GM21786 (cell line): ENCODE measurements around the gene DLX3.

Source experiments
- ATAC-seq: cut with Tn5 transposase; IDR thresholded peaks from one replicate; pipeline ENCODE4 v1.9.1; 2021; ENCODE audit not compliant: unreplicated experiment

Gene DLX3

DNA sequence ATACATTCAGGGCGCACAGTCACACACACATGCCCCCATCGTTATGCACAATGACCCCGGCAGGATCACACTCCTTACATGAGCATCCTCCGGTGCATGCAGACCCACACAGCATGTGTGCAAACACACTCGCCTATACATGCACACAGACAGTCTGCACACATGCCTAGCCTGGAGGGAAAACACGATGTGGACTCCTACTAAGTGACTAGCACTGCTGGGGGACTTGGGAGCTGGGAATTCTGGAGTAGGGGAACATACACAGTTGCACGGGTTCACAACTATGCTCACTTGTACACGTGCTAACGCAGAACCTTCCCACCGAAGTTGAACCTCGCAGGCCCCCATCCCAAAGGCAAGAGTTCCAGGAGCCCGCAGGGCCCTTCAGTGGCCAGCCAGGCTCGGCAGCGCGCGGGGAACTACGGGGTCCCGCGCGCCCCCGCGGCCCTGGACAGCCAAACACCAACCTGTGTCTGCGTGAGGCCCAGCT is 2.0 kb downstream of the DLX3 start:
- no peak for ATAC-seq

DNA sequence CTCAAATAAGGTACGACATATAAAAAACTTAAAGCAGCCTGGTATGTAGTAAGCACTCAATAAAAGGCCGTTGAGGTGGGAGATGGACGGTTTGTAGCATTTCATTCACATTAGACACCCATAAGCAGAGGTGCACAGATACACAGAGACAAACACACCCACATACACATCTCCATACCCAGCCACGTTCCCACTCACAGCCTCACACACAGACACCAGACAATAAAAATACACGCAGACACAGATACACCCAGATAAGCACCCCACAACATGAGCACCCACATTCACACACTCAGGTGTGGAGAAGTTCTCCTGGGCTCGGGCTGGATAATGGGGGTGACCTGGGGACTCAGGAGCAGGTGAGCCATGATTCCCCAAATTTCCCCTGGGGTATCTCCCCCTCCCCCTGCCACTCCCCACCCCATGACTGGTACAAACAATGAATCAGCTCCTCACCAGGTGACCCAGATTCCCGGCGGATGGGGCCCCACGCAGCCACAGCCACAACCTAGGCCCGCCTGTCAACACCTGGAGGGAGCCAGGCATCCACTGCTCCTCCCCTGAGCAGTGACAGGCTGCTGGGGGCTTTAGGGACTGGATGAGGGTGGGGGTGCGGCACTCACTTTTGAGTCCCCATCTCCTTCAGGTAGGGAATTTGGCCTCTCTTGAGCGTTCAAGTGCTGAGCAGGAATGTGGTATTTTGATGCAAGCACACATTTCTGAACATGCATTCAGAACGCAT is 2.7 kb downstream of the DLX3 start:
- no peak for ATAC-seq

DNA sequence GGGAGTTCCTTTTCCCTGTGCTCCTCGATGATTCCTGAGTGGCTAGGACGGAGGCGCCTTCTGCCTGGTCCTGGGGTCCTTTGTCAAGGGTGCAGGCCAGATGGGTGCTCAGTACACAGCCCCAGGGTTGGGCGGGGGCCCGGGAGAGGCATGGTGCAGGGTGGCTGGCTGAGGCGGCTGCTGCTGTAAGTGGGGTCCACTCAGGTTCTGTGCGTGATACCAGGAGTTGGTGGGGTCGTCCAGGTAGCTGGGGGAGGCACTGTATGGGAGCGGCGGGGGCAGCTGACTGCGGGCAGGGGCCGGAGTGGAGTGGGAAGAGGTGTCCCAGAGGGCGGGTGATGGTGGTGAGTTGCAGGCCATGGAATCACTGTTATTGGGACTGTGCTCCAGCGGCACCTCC is 3.6 kb downstream of the DLX3 start:
- ATAC-seq: no peak

DNA sequence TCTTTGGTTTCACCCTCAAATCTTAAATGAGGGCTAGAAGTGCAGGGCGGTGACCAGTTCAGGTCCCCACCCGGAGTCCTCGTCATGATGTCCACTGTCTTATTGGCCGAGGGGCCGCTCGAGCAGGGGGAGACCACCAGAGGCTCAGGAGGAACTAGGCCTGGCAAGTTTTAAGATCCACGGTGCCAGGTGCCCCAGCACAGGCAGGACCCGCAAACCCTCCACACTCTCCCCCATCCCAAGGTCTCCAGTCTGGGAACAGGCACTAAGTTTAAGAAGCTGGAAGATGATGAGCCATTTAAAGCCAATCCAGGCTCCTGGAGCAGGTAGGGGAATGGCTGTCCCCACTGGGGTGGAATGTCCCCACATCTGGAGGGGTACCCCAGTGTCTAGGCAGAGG is 4.1 kb downstream of the DLX3 start:
- ATAC-seq: no peak

DNA sequence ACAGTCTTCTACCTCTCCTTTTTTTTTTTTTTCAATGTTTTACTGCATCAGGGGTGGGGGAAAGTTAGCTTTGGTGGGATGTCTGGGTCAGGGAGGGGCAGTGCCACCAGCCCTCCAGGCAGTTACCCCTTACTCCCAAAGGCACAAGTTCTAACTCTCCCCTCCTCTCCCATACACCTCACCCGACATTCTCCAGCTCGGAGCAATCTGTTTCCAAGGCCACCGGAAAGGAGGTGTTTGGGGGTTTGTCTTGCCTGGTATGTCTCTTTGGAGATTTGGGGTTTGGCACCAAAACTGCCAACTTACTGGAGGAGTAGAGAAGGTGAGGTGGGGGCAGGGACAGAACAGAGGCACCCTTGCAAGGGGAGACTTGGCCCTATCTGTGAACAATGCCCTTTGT is 4.7 kb downstream of the DLX3 start:
- no peak for ATAC-seq

DNA sequence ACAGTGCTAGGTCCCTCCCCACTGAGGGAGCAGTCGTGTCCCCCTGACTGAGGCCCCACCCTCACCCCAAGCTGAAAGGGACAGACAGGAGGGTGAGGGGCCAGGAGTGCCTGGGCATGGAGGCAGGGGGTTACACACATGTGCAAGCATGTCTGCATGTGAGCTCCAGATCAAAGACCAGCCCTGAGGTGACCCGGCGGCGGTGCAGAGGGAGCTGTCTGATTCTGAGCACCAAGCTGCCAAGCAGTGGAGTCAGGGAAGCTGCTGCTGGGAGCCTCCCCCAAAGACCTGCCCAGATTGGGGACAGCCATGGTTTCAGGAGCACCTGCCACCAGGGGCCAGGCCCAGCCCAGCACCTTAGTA is 5.5 kb downstream of the DLX3 start:
- no peak for ATAC-seq

DNA sequence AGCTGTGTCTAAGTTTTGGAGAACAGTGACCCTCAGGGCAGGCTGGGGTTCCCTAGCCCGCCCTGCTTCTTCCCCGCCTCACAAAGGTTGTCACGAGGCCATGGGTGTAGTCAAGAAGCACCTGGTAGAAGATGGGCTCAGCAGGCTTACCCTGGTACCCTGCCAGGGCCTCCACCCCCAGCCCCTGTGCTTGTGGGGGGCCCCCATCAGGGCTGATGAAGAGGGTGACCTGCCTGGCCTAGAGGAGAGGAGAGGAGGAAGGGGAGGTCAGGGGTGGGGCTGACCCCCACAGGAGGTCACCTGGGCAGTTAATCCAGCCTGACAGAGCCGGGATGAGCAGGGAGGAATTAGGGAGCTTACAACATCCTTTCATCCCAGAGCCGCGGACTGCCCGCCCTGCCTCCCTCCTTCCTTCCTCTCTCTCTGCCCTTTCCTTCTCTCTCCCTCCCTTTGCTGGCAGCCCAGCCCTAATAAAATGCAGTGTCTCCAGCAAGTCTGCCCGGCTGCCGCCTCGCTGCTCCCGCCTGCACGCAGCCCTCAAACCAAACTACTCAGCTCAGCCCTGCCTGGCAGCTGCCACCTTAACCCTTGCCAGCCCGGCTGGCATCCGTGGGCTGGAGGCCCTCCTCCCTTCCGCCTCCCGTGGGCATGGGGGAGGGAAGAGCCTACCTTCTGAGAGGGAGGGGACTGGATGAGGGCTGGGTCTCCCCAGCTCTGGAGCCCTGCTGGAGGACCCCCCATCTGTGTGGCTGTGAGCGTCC is 7.2 kb downstream of the DLX3 start:
- ATAC-seq: no peak

DNA sequence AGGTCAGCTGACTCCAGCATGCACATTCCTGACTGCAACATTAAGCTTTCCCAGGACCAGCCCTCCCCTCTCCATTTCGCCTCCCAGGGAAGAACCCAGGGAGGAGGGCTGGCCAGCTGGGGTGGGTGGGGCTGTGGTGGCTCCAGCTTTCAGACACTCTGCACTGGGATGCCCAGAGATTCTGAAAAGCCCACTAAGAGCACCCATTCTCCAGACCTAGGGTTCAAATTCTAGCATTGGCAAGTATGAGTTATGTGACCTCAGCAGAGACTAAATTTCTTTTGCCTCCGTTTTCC is 7.8 kb downstream of the DLX3 start:
- ATAC-seq: no peak

DNA sequence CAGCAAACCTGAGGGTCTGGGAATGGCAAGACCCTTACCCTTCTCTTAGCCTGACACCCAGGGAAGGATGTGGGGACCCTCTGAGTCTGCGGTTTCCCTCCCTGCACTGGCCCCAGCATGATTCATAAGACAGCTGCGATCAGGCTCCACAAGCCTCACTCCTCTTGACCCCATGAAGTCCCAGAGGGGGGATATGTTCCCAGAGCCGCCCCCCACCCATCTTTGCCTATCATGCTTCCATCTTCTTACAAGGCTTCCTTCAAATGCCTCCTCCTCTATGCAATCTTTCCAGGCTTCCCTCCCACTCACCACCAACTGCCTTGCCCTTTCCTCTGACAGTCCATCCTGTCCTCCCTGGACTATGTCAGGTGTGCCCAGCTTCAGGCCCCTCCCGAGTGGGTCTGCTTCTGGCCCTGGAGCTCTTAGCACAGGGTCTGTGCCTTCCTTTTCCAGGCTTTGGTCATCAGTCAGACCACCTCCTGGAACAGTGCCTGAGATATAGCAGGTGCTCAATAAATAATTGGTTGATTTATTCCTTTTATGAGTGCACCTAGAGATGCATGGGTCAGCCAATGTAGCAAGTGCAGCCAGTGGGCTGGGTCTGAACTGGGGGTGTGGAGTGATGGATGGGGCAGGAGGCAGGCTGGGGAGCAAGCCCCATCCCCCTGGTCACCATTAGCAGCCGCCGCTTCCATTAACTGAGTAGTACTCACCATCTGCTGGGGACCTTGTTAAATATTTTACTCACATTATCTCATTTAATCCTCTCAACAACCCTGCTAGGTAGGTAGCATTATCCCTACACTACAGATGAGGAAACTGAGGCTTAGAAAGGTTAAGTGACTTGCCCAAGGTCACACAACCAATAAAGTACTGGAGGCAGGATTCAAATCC is 8.4 kb downstream of the DLX3 start:
- ATAC-seq: no peak

DNA sequence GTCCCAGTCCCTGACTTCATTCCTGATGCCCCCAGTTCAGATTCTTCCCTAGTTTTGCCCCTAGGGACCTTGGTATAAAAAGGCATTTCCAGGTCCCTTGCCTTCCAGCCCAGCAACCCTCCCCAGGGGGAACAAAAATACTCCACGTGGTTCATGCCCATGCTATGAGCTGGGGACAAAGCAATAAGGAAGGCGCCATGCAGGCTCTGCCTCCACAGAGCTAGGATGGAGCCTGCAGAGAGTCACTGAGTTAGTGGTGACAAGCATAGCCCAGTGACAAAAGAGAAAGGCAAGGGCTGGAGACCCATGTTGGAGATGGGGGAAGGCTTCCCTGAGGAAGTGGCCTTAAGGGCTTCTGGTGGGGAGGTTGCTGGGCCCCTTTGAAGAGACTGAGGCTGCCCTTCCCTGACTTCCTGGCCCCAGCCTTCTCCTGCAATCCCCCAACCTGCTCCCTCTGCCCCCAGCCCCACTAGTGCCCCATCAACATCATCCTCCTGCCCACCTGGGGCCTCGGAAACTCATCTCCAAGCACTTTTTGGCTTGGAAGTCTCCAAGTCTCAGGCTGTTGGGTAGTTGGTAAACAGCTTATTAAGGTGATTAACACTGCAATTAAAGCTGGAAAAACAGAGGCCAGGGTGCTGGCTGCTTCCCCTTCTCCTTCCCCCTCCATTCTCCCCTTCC is 9.6 kb downstream of the DLX3 start:
- no peak for ATAC-seq

DNA sequence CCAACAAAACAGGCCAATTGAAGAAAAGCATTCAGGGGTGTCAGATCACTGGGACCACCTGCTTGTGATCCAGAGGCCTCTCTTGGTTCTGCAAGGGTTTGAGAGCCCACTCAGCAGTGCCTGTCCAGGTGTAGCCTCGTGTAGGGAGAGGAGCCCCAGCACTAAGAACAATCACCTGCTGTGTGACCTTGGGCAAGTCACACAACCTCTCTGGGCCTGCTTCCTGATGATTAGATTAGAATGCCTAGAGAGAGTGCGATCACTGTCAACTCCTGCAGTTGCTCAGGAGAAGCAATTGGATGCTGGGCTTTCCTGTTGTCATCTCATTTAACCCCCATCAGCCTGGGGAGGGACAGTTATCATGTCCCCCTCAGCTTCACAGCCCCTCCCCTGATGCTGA is 10.2 kb downstream of the DLX3 start:
- ATAC-seq: no peak

DNA sequence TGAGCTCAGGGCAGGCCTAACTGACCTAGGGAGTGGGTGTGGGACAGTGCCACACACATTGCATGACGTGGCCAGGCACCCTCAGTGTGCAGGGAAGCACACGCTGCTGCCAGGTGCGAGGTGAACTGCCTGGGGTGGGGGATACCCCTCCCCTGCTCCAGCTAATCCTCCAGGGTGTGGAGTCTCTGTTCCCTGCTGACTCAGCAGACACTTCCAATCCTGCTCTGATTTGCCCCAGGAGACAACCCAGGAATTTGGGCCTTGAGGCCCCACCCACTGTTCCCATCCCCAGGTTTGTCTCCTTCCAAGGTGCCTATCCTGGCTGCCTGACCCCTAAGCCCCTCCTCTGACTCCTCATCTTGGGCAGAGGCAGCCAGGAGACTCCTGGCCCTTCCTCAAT is 10.7 kb downstream of the DLX3 start:
- ATAC-seq: no peak

DNA sequence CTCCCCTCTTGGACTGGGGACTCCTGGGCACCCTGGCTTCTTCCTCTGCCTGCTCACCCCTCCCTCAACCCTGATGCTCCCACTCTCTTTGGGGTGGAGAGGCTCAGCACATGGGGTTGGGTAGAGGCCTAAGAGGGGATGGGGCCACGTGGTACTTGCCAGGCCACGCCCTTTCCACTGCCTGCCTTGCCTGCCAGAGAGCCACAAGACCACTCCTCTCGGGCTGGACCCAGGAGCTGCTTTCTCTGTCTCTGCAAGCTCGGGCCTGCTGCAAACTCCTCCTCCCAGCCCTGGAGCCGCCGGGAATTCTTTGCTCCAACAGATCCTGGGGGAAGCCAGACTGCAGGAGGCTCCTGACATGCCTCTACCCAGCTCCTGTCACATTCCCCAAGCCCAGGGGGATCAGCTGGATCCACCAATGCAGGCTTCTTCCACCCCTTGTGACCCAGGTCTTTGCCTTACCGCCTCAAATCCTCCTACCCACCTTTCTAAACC is 14.3 kb downstream of the DLX3 start:
- no peak for ATAC-seq

DNA sequence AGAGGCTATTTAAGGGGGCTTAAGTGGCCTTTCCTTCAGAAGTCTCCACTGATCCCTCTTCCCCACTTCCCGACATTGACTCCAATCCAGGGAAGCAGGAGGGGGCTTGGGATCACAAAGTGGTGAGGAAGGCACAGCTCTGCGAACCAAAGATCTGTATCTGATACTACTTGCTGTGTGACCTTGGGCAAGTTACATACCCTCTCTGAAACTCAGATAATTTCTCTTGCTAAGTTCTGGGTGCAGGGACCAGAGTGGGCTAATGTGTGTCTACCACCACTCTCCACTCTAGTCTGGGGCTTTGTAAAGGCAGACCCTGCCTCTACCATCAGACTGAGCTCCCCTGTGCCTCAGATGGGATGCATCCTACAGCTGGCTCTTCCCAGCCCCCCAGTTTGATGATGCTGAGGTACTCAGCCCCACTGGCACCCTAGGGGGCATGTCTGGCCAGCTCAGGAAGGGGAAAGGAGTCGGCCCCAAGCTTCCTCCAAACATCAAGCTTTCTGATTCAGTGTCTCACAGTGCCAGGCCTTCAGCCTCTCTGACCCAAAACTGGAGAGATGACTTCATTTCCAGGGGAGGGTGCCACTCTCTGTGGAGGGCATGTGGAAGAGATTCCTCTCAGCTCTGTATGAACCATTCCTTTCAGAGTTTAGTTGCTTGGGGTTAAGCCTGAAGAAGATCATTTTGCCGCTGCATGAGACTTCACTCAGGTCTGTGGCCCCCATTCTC is 15.1 kb downstream of the DLX3 start:
- ATAC-seq: no peak

DNA sequence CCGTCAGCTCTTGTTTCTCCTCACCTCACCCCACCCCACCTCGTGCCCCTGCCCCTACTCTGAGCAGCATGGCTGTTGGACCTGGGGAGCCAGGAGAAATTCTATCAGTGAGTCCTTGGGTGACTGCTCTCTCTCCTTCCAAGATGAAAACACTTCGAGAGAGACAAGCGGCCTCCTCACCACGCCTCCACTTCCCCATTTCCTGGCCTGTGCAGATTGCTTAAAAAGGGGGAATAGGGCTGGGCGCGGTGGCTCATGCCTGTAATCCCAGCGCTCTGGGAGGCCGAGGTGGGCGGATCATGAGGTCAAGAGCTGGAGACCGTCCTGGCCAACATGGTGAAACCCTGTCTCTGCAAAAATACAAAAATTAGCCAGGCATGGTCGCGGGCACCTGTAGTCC is 16.5 kb downstream of the DLX3 start:
- ATAC-seq: no peak

DNA sequence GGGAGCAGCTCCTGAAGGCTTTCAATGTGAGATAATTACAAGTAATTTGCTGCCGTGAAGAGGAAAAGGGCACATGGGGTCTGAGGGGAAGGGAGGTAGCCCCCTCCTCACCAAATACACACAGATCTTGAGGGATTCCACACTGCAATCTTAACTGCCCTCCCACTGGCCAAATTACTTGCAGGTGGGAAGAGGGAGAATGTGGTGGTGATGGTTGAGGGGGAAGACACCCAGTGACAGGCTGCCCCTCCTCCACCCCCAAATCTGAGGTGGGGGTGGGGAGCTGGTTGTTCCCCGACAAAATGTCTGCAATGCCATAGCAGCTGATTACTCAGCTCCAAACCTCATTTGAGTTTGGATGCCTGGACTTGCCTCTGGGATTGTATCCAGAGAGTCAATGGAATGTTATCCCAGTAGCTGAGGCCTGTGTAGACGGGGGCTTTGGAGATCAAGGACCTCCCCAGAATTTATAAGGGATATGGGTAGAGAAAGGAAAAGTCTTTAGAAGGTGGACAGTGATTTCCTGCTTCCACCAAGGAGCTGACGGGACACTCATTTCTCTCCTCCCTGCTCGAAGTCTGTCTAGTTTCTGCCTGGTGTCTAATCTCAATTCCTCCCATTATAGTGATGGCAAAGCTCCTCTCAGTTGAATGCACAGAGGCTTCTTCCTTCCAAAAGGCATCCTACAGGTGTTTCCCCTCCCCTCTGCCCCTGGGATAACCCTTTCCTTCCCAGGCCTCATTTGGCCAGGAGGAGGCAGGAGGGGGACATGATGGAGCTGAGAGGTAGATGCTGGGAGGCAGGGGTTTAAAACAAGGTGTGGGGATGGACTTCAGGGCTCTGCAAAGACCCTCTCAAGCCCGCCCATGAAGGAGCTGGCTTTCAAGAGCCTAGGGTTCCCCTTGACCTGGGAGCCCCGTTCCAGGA is 17.3 kb downstream of the DLX3 start:
- no peak for ATAC-seq

DNA sequence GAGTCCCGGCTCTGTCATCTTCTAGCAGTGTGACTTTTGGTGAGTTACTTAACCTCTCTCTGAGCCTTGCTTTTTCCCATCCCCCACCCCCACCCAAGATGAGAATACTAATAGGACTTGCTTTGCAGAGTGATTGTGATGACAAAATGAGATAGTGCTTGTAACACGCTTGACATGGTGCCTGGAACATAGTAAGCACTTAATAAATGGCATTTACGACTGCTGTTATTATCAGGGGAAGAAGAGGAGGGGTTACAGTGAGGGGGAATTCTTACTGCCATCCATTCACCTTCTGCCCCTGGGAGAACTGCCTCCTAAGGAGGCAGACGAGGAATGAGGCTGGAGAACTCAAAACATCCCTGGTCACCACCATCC is 18.2 kb downstream of the DLX3 start:
- ATAC-seq: no peak

DNA sequence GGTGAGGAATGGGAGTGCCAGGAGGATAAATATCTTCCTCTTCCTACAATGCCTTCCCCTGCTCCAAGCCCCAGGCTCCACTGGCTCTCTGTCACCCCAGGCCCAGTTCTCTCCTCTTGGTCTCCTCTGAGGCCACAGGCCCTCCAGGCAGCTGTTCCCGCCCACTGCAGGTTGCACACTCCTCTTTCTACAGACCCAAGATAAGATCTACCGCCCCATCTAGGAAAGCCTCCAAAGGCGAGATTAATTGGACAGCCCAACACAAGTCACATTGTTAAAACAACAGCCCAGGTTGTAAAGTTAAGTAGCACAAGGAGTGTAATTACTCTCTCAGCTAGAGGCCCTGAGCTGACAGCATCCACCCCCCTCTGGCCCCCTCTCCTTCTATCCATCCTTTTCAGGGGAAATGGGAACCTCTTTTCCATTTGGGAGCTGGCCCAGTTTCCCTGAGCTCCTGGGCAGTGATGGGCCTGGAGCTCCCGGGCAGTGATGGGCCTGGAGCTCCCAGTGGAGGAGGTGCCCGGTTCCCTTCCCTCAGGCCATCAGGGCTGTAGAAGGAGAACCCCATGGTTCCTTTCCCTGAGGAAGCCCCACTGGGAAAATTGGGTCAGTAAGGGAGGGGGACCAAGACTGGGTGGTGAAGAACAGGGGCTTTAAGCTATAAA is 18.7 kb downstream of the DLX3 start:
- ATAC-seq: no peak

DNA sequence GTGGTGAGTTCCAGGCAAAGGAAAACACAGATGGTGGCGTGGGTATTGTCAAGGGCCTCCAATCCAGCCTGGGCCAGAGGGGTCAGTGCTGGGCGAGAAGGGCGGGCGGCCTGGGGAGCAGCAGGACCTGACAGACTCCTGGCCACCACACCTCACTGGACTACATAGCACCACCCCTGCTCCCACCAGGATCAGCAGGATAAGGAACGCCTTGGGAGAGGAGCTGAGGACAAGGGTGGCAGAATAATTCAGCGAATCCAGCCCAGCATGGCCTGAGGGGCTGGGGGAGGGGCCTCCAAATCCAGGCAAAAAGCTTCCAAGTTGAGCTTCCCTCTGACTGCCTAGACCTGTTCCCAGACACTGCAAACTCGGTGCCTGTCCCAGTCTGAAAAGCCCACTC is 19.5 kb downstream of the DLX3 start:
- ATAC-seq: no peak
